SK-N-MC (cell line): ENCODE measurements around the gene CAMK1G.
A peak's percentile ranks its signal among the peaks of the same experiment; 100 is the strongest.

Experiments used
- EZH2 ChIP-seq: fragments of 200-600 bp; sonication (generic); IDR thresholded peaks from one replicate; pipeline ENCODE4 v1.6.1; 2017; ENCODE audit warnings: antibody characterized with exemption
- FOXP2 ChIP-seq: optimal IDR thresholded peaks from 2 replicates; pipeline ENCODE3; 2011; ENCODE audit warnings: mild to moderate bottlenecking, moderate library complexity; ENCODE audit not compliant: insufficient read depth; ENCODE audit errors: extremely low read length, control extremely low read depth
- POLR2AphosphoS5 ChIP-seq: IDR thresholded peaks from 2 replicates; pipeline ENCODE4 v1.6.1; 2012; ENCODE audit warnings: mild to moderate bottlenecking, low read depth, low read length, borderline replicate concordance

DNA sequence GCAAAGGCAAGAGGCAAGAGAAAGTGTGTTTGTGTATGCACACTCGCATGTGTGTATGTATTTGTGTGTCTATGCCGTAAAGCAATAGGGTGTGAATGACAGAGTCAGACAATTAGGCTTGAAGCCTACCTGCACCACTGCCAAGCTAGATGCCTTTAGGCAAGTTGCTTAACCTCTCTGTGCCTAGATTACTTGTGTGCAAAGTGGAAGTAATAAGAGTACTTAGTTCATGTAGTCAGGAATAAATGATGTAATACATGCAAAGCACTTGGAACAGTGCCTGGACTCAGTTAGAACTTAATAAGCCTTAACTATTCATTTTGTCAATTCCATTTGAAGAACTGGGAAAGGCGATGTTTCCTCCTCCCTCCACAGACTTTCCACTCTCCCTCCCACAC is 37.0 kb downstream of the CAMK1G start:
- peak; percentile 20; the same call in 1 of the 2 replicates for TF ChIP-seq POLR2AphosphoS5
- TF ChIP-seq EZH2, result no peak
- no peak for TF ChIP-seq FOXP2
